HG02588 (cell line): ENCODE data around the gene PIAS1.
"Not testable (repeated sequence)": the region's sequence is repeated elsewhere in the genome, so short reads cannot be mapped to it uniquely, and the experiment has no call there.

Experiments
- ATAC-seq: cut with Tn5 transposase; IDR thresholded peaks from one replicate; pipeline ENCODE4 v1.9.1; 2021; ENCODE audit warnings: mild to moderate bottlenecking, moderate library complexity; ENCODE audit not compliant: unreplicated experiment

Gene PIAS1

DNA sequence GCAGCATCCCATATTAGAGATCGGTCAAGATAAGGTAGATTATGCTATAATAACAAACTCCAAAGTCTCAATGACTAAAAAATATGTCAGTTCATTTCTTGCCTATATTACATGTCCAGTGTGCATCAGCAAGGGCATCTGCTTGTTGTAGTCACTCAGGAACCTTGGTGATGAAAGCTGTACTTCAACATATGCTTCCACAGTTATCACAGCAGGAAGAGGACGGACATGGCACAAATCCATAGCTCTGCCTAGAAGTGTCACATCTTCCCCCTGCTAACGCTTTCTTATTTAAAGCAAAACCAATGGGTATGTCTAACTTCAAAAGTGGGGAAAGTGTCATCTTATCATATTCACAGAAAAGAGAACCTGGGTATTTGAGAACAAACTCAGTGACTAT is 20.0 kb upstream of the PIAS1 start:
- no peak for ATAC-seq

DNA sequence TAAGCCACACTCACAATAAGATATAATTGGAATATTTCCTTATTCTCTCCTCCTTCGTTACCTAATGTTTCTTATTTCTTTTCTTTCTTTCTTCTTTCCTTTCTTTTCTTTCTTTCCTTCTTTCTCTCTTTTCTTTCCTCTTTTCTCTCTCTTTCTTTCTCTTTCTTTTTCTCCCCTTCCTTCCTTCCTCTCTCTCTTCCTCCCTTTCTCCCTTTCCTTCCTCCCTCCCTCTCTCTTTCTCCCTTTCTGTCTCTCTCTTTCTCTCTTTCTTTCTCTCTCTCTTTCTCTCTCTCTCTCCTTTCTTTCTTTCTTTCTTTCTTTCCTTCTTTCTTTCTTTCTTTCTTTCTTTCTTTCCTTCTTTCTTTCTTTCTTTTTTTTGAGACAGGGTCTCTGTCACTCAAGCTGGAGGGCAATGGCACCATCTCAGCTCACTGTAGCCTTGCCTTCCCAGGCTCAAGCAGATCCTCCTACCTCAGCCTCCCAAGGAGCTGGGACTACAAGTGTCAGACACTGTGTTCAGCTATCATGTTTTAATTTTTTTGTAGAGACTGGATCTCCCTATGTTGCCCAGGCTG is 19.3 kb upstream of the PIAS1 start:
- no peak for ATAC-seq

DNA sequence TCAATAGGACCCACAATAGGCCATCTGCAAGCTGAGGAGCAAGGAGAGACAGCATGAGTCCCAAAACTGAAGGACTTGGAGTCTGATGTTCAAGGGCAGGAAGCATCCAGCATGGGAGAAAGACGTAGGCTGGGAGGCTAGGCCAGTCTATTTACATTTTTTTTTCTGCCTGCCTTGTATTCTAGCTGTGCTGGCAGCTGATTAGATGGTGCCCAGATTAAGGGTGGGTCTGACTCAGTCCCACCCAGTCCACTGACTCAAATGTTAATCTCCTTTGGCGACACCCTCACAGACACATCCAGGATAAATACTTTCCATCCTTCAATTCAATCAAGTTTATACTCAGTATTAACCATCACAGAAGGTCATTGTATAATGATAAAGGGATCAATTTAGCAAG is 15.9 kb upstream of the PIAS1 start:
- no peak for ATAC-seq

DNA sequence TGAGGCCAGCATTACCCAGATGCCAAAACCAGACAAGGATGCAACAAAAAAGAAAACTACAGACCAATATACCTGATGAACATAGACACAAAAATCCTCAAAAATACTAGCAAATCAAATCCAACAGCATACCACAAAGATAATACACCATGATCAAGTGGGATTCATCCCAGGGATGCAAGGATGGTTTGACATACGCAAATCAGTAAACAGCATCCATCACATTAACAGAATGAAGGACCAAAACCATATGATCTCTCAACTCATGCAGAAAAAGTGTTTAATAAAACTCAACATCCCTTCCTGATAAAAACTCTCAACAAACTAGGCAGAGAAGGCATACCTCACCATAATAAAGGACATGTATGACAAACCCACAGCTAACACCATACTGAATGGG is 14.0 kb upstream of the PIAS1 start:
- no peak for ATAC-seq

DNA sequence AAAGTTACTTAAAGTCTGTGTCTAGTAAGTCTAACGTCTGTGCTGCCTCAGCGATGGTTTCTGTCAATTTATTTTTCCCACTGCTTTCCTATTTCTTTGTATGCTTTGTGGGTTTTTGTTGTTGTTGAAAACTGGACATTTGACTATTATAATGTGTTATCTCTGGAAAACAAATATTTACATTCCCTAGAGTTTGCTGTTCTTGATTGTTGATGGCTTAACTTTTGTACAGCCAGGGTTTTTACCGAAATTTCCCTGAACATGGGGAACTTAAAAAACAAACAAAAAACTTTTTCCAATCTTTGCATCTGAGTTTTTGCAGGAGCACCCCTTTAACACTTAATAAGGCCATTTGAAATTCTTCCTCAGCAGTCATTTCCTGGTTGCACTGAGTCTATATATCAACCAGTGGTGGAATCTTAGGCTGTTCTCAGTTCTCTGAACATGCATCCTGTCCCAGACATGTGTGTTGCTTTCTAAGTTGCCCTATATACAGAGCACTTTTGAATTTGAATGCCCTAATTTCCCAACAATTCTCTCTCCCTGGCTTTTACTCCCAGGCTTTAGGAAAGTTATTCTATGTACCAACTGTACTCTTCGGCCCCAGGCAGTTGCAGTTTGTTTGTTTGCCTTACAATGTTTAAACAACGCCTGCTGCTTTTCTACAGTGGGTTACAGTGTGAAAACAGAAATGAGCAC is 11.8 kb upstream of the PIAS1 start:
- ATAC-seq = no peak

DNA sequence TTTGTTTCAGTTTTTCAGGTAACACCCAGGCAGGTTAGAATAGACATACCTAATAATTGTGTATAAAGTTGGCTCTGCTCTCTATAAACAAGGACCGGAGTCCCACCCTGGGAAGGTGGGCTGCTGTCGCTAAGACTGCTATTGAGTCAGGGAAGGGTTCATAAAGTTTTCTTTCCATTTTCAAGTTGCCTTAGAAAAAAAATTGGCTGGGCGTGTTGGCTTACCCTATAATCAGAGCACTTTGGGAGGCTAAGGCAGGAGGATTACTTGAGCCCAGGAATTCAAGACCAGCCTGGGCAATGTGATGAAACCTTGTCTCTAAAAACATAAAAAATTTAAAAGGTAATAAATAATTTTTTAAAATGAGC is 11.3 kb upstream of the PIAS1 start:
- no peak for ATAC-seq

DNA sequence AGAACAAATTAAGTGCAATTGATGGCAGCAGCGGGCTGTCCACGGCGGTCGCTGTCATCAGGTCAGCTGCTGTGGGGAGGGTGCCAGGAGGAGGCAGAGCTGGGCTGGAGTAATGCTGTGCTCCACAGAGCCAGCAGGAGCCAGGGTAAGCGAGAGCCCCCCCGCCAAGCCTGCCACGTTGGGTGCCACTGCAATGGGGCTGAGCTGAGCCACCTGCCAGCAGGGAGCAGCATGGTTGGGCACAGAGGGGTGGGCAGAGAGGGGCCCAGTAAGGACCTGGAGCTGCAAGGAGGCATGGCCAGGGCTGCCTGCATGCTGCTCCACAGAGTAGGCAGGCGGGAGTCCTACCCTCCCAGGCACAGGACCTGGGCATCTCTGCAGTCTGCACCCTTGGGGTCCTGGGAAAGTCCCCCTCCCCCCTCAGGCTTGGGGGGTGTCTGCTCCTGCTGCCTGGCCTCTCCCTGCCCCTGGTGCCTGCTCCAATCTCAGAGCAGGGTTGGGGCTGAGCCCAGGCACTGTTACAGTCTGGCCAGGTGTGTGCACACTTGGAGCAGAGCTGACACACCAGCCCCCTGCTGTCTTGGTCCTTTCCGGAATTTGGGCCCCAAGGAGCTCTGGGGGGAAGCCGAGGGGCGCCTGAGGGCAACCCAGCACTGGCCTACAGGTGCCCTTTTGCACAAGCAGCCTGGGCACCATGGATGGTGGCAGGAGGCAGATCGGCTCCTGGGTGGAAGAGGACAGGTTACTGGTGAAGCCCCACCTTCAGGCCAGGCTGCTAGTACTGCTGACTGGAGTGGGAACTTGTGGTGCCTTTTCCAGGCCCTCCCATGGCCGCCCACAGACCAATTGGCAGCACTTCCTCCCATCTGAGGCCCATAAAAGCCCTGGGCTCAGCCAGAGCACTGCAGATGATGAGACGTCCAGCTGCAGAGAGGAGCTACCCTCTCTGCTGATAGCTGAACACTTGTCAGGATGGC is 8.5 kb upstream of the PIAS1 start:
- no peak for ATAC-seq

DNA sequence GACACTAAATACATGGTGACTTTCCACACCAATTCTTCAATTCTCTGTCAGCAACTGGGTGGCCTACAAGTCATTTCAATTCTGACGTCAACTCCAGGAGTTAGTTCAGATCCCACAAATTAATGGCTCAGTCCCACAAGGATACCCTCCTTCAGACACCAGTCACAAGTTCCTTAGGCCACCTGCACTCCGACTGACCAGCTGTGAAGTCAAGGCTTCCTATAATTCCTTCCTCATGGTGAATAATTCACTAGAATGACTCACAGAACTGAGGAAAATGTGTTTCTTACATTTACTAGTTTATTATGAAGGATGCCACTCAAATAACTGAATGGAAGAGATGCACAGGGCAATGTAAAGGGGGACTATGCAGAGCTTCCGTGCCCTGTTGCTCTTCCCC is 6.3 kb upstream of the PIAS1 start:
- ATAC-seq = no peak

DNA sequence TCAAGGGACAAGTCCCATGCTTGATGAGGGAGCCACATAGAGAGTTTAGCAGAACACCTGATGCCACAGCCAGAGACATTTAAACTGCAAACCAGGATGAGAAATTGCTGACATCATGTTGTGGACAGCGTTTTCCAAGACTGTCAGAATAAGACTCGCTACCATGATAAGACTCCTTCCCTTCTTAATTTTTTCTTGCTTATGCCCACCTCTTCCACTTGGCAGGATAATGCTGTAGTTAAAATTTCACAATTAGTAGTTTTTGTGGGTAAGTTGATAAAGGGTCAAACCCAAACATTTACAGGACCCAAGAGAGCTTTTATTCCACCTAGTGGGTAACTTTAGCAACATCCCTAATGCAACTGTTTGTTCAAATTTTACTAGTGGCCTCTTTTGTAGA is 3.0 kb upstream of the PIAS1 start:
- ATAC-seq = no peak

DNA sequence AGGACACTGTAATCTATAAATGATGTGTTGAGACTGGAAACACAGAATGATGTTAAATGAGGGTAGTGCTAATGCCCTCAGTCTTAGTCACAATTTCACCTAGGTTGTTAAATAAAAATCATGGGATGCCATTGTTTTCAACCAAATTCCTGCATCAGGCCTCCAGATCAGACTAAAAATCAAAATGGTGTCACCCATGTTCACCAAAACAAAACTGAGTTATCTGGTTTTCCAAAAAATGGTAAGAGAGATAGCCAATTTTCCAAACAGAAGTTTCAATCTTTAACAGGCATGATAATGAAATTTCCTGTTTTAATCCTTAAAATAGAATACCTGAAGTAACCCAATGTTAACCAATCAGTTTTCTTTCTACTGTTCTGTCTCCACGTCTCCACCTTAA is 2.2 kb upstream of the PIAS1 start:
- ATAC-seq = no peak

DNA sequence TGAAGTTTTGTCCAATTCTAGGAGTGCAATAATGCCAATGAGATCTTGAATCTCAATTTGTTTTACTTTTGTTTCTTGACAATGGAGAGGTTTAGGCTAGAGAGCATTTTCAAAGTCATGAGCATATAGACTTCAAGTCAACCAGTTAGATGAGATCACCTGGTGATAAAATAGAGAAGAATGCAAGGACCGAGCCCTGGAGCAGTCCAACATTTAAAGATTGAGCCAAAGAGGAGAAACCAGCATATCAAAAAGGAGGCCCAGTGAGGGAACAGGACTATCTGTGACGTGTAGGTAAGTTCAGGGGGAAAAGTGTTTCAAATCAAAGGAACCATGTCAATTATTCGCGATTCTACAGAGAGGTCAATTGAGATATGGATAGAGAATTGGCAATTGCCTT is 1.7 kb upstream of the PIAS1 start:
- no peak for ATAC-seq

DNA sequence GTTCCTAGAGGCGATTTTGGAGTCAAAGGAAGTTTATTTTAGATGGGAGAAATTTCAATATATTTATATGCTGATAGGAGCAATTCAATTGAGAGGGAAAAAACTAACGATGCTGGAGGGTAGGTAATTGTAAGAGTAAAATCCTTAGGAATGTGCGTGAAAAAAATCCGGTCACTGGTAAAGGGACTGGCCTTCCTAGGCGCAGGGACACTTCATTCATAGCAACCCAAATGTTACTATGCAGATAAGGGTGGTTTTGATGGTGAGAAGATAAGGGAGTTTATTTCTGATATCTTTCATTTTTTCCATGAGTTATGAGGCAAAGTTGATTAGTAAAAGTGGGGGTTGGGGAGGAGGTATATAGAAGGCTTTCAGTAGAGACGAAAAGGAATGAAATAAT is 1.1 kb upstream of the PIAS1 start:
- ATAC-seq = no peak

DNA sequence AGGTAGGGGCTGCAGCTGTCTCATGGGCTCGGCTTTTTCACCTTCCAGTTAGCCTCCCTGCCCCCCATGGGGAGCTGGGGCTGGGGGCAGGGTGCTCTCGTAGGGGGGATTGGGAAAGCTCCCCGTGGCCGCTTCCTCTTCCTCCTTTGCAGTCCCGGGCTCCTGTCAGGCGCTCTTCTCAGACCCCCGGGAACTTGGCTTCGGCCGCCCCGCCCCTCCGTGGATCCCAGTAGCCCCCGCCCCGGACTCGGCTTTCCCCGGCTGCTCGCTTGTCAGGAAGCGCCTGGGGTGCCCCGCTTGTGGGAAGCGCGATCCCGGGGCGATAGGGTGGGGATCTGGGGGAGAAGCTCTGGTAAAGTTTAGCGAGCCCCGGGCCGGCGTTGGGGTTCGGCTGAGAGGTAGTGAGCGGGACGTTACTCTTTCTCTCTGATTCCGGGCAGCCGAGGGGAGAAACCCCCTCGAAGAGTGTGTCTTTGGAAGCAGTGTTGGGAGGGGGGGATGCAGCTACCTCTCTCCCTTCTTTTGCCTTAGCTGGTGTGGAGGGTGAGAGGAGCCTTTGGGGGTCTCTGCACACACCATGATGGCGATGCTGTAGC is 611 bp downstream of the PIAS1 start:
- ATAC-seq = peak; percentile 14

DNA sequence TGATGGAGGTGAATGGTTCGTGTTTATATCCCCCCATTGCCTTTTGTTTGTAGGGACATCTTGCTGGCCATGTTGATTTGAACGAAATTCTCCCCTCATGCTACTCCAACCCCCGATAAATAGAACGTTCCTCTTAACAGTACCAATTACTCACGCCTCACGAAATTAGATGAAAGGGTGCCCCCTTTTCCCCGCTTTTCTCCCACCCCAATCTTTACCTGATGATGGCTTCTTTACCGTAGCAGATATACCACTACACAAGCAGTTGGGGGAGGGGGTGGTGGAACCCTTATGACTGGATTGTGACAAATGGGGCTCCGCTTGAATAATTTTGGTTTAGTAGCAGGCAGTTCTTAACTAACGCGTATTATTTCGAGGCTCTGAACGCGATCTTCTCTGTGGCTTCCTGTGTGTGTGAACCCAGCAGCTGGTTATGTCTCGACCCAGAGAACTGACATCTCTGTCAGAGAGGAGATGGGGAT is 1.1 kb downstream of the PIAS1 start:
- no peak for ATAC-seq

DNA sequence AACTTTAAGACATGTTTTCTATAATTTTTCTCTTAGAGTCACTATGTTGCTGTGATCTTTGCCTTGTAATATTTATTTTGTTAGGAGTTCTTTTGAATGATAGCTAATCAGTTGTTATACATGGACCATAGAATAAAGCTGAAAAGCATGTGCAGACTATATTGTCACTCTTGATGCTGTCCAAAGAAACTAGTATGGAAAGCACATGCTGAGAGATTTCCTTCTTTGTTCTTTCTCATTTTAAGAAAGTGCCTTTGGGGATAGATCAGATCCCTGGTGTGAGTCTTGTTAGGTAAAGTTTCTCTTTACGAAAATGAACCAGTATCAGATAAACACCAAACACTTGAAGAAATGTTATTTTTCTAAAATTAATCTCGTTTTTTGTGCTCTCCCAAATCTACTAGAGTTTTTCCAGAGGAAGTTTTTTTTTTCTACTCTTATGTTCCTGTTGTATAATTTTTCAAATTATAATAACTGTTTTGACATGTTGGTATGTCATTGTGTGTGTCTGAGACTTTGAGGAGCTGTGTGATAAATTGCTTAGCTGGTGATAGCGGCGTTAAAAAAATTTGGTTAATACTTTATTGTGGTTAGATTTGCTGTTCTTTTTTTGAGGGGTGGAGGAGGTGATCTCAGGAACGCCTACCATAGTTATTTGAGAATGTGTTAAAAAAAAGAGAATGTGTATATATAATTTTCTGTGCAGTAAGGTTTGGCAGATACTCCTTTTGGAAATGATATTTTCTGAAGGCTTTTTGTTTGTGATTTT is 2.2 kb downstream of the PIAS1 start:
- ATAC-seq = no peak

DNA sequence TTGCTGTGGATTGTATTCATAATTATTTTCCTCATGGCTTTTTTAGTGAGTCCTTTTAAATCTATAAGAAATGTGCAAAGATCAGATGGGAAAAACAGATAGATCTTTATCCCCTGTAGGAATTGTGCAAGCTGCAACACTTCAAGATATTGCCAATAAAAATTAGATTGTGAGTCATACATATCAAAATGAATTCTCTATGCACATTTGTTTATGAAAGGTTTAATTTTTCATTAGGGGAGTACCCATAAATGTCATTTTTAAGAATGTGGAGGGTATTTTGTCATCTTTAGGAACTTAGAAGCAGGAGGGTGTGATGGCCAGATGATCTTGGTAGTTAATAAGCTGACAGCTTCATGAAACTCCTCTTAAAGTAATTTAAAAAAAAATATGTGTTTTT is 2.9 kb downstream of the PIAS1 start:
- no peak for ATAC-seq

DNA sequence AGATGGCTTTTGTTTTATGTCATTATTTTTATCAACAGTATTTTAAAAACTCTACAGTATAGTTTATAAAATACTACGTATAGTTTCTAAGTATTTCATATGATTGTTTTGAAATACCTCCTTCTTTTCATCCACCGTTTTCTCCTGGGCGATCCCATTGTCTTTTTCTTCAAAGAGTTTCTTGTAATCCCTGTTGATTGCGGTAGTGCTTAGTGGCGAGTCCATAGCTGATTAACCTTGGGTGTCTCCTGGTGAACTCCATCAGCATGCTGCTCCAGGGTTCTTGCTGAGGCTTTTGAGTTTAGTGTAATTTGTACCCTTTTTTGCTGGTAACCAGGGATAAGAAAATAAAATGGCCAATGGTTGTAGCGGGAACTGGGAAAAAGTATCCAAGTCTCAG is 3.6 kb downstream of the PIAS1 start:
- no peak for ATAC-seq

DNA sequence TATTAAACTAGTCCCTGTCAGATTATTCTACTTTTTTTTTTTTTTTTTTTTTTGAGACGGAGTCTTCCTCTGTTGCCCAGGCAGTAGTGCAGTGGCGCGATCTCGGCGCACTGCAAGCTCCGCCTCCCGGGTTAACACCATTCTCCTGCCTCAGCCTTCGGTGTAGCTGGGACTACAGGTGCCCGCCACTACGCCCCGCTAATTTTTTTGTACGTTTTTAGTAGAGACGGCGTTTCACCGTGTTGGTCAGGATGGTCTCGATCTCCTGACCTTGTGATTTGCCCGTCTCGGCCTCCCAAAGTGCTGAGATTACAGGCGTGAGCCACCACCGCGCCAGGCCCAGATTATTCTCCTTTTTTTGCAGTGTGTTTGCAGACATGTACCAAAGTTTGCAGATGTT is 4.9 kb downstream of the PIAS1 start:
- ATAC-seq = not testable (repeated sequence)

DNA sequence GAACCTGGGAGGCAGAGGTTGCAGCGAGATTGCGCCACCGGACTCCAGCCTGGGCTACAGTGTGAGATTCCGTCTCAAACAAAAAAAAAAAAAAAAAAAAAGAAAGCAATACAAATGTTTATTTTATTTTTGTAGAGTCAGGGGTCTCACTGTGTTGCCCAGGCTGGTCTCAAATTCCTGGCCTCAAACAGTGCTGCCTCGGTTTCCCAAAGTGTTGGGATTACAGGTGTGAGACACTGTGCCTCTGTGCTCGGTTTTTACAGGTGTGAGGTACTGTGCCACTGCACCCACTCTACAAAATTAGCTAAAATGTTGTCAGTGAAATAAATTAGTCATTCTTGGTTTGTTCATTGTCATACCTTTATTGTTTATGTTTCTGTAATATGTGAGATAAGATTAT is 5.5 kb downstream of the PIAS1 start:
- ATAC-seq = no peak

DNA sequence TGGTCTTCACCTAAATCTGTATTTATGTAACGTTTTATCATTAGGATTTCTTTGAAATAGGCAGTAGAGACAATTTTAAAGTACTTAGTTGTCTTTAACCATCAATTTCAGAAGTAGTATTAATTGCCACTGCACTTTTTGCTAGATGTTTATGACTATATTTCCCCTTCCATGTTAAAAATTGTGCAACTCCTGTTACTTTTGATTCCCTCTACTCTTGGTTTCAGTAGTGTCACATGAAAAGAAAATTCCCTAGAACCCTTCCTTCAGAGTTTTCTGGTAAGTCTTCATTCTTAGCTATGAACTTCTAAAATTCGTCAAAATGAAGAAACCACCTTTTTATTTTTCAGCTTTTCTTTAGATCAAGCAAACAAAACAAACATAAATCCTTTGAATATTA is 7.1 kb downstream of the PIAS1 start:
- ATAC-seq = no peak

DNA sequence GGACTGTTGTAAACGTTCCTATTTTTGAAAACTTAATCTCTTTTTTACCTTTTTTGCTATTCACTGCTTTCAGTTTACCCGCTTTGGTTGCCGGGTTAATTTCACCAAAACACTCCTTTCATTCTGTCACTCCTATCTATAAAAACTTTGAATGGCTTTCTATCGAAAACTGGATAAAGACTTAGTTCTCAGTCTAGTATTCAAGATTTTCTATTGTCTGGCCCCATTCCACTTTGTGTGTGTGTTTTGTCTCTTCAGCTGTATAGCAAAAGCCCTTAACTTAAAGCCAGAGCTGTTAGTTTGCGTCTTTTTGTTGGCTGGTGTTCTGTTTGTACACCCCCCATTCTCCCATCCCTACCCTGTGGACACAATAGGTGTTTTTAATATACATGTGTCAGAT is 7.5 kb downstream of the PIAS1 start:
- no peak for ATAC-seq
